D721Med (cell line): ENCODE measurements around the gene TMEM219.

Experiments used
- DNase-seq: peaks from one replicate; pipeline ENCODE4 v3.0.0; 2011; ENCODE audit warnings: low spot score; ENCODE audit not compliant: insufficient read length
- FAIRE-seq: peaks from 2 replicates; lab custom pipeline; 2011; peaks lifted over from hg19 to GRCh38; lab: Jason Lieb, UNC
- TF ChIP-seq, protein P1 (sequence below): IDR thresholded peaks from 2 replicates; pipeline ENCODE4 v1.5.1; 2012; ENCODE audit warnings: mild to moderate bottlenecking, control low read depth; ENCODE audit not compliant: insufficient read depth; ENCODE audit errors: missing control alignments

TMEM219 gene

GRCh38 chr16:29975134-29975538 lies 13.3 kb downstream of the TMEM219 start:
- TF ChIP-seq, protein P1, sequence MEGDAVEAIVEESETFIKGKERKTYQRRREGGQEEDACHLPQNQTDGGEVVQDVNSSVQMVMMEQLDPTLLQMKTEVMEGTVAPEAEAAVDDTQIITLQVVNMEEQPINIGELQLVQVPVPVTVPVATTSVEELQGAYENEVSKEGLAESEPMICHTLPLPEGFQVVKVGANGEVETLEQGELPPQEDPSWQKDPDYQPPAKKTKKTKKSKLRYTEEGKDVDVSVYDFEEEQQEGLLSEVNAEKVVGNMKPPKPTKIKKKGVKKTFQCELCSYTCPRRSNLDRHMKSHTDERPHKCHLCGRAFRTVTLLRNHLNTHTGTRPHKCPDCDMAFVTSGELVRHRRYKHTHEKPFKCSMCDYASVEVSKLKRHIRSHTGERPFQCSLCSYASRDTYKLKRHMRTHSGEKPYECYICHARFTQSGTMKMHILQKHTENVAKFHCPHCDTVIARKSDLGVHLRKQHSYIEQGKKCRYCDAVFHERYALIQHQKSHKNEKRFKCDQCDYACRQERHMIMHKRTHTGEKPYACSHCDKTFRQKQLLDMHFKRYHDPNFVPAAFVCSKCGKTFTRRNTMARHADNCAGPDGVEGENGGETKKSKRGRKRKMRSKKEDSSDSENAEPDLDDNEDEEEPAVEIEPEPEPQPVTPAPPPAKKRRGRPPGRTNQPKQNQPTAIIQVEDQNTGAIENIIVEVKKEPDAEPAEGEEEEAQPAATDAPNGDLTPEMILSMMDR = no peak
- DNase-seq (no peak), FAIRE-seq (no peak)

- DNase-seq (peak; percentile 36), FAIRE-seq (no peak)
- TF ChIP-seq, protein P1 = no peak
Measured at GRCh38 chr16:29975811-29976511, 14.1 kb downstream of the TMEM219 start.

DNA sequence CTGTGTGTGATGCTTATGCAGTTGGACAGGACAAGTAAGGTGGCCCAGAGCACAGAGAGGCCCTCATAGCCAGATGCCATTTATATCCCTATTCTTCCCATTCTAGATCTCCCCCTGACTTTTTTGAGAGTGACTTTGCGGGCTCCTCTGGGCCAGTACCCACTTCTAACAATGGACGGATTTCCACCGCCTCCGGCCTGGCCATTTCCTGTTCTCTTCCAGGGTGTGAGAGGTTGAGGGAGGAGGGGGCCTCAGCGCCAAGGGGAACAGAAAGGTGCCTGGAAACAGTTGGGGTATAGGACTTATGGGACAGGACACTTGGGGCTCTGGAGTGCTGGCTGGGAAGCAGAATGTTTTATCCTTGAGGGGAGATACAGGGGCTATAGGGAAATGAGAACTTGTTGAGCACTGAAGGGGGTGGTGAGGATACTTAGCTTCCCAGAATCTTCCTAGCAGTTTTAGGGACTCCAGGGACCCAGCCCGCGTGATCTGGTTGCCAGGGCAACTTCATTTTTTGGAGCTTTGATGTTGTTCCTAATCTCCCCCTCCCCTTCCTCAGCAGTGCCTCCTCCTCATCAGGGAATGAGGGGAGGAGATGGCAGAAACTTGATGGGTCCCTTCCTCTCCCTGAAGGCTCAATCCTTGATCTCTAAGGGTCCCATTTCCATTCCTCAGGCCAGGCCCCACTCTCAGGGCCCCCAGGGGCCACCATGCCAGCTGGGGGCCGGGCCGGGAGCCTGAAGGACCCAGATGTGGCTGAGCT lies 15.4 kb downstream of the TMEM219 start:
- peak; percentile 7 for DNase-seq
- no peak for FAIRE-seq
- TF ChIP-seq, protein P1 = no peak

DNA sequence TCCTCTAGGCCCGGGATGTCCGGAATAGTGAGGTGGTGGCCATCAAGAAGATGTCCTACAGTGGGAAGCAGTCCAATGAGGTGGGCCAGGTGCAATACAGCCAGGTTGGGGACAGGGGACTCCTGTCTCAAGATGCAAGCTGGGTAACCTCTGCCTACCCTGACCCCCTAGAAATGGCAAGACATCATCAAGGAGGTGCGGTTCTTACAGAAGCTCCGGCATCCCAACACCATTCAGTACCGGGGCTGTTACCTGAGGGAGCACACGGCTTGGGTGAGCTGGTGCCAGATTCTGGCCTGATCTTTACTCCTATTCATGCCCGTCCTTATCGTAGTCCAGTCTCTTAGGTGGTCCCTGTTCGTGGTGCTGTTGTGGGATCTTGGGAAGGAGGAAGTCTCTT lies 16.2 kb downstream of the TMEM219 start:
- DNase-seq (peak; percentile 8), FAIRE-seq (no peak)
- TF ChIP-seq, protein P1 = no peak

DNA sequence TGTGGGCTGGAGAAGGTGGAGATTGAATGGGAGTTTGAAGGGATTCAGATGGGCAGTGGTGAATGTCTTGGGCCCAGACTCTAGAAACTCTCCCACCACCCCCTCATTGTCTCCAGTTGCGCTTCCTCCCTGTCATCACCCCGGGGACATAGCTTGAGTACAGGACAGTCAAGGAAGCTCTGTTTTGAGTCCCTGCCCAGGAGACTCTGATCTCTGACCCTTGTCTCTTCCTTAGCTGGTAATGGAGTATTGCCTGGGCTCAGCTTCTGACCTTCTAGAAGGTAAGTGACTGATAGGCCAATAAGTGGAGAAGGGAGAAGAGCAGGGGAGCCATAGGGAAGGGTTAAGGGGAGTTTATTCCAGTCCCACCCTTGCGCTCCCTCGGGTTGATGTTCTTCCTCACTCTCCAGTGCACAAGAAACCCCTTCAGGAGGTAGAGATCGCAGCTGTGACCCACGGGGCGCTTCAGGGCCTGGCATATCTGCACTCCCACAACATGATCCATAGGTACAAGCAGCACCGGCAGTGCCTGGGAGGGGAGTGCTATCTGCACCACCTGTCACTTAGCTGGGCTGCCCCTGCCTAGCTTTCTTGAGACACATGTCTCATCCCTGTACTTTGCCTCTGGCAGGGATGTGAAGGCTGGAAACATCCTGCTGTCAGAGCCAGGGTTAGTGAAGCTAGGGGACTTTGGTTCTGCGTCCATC lies 16.8 kb downstream of the TMEM219 start:
- TF ChIP-seq, protein P1 = no peak
- FAIRE-seq (no peak), DNase-seq (no peak)

DNA sequence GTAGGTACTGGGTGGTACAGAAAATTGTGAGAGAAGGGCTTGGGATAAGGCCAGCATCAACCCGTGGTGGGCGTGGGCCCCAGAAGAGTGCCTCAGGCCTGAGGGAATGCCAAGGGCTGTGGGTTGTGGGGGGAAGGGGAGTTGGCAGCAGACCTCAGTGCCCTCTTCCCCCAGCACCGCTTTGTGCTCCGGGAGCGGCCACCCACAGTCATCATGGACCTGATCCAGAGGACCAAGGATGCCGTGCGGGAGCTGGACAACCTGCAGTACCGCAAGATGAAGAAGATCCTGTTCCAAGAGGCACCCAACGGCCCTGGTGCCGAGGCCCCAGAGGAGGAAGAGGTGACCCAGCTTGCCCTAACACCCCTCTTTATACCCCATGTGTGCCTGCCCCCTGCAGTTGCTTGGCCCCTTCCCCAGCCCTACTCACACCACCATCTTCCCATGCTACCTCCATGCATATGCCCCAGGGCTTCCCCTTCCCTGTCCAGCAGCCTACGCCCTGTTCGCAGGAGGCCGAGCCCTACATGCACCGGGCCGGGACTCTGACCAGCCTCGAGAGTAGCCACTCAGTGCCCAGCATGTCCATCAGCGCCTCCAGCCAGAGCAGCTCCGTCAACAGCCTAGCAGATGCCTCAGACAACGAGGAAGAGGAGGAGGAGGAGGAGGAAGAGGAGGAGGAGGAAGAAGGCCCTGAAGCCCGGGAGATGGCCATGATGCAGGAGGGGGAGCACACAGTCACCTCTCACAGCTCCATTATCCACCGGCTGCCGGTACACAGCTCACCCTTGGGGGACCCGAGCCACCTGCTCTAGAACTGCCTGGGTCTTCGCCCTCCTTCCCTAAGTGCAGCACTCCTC lies 20.9 kb downstream of the TMEM219 start:
- TF ChIP-seq, protein P1 = no peak
- FAIRE-seq (no peak), DNase-seq (no peak)
